ENCODE data around the gene CACNA2D2.

DNA sequence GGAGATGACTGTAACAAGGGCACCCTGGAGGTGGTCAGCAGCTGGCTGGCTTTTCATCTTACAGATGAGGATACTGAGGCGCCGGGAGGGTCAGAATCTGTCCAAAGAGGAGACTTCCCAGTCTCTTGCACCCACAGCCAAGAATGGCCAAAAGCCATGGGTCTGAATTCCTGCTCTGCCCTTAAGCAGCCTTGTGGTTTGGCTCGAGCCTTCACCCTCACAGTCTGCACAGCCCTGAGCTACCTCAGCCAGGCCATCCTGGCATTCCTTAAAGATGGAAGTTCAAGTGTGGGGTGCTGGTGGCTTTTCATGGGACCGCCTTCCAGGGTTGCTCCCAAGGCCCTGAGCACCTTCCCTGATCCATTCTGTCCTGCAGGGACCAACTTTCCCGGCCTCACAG is 59.2 kb downstream of the CACNA2D2 start:
- TF ChIP-seq, protein P1, sequence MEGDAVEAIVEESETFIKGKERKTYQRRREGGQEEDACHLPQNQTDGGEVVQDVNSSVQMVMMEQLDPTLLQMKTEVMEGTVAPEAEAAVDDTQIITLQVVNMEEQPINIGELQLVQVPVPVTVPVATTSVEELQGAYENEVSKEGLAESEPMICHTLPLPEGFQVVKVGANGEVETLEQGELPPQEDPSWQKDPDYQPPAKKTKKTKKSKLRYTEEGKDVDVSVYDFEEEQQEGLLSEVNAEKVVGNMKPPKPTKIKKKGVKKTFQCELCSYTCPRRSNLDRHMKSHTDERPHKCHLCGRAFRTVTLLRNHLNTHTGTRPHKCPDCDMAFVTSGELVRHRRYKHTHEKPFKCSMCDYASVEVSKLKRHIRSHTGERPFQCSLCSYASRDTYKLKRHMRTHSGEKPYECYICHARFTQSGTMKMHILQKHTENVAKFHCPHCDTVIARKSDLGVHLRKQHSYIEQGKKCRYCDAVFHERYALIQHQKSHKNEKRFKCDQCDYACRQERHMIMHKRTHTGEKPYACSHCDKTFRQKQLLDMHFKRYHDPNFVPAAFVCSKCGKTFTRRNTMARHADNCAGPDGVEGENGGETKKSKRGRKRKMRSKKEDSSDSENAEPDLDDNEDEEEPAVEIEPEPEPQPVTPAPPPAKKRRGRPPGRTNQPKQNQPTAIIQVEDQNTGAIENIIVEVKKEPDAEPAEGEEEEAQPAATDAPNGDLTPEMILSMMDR (conservative IDR thresholded peaks at IDR 0.05 in 1 of 2, IDR thresholded peaks at IDR 0.05 in 1 of 2; ENCODE audit: extremely low read depth in 1 of 2, insufficient read depth in 1 of 2, low read depth in 1 of 2, low read length in 2 of 2), result no peak
- TF ChIP-seq EZH2 (IDR thresholded peaks at IDR 0.05; ENCODE audit: borderline replicate concordance, low read length), result no peak

Data from mammary epithelial cell (primary cell).